Transverse colon (tissue), 4 donors: Measurements from ENCODE around the gene CEP135. TPM values are rescaled to one million over a fixed set of nuclear protein-coding genes. Genes with fewer than 3 reads are reported as not detected.

Experiments used
- DNase-seq: peaks from one replicate; pipeline ENCODE4 v3.0.0-alpha.2; 2019
- H3K27ac ChIP-seq, 4 donors: fragments of 200-600 bp; sonication (generic); 2 replicates each; pipeline ENCODE4 v1.5.1; 2016 to 2018; ENCODE audit warnings: inconsistent platforms in 4 of 4
- H3K27me3 ChIP-seq: fragments of 200-600 bp; sonication (generic); 2 replicates; pipeline ENCODE4 v1.5.1; 2017; ENCODE audit warnings: inconsistent platforms
- H3K36me3 ChIP-seq, 4 donors: fragments of 200-600 bp; sonication (generic); 2 replicates each; pipeline ENCODE4 v1.5.1; 2017 to 2019; ENCODE audit warnings: inconsistent platforms in 4 of 4
- H3K4me1 ChIP-seq, 4 donors: fragments of 200-600 bp; sonication (generic); 2 replicates each; pipeline ENCODE4 v1.5.1; 2017 to 2020; ENCODE audit warnings: inconsistent platforms in 4 of 4
- H3K4me3 ChIP-seq, 4 donors: fragments of 200-600 bp; sonication (generic); 1 replicate in 1 of 4; 2 replicates in 3 of 4; pipeline versions ENCODE4 v1.5.1 to v1.6.1; 2017 to 2019; ENCODE audit warnings: inconsistent platforms in 4 of 4
- H3K9me3 ChIP-seq, 2 donors: fragments of 200-600 bp; sonication (generic); 2 replicates each; pipeline ENCODE4 v1.5.1; 2017 to 2019; ENCODE audit warnings: inconsistent platforms in 2 of 2
- EP300 ChIP-seq: sonication (generic); formaldehyde crosslinking; IDR thresholded peaks from one replicate; pipeline ENCODE4 v1.6.1; 2017; ENCODE audit warnings: antibody characterized with exemption, low read depth
- POLR2A ChIP-seq: fragments of 450-650 bp; IDR thresholded peaks from one replicate; pipeline ENCODE4 v1.6.1; 2016; ENCODE audit warnings: antibody characterized with exemption, mild to moderate bottlenecking, moderate library complexity
- POLR2AphosphoS5 ChIP-seq, 3 donors: sonication (generic); formaldehyde crosslinking; IDR thresholded peaks; one replicate each; pipeline ENCODE4 v1.6.1; 2016; ENCODE audit warnings: antibody characterized with exemption in 3 of 3
- WGBS, 2 donors: methylation state at CpG; one replicate each; pipeline ENCODE4 v1.1.5; 2018; ENCODE audit warnings: low coverage in 1 of 2; 5-methylcytosine and 5-hydroxymethylcytosine counted together
- in situ Hi-C, 4 donors: fragments of 200-750 bp; cut with MboI; loops; one replicate each; pipeline versions ENCODE4 v1.15.0 to v1.15.1; 2017; ENCODE audit warnings: low sequenced_read_pairs in 3 of 4, low pct_ligation_motif_present in 1 of 4, low pct_unique_long_range_greater_than_20kb in 1 of 4
- intact Hi-C: fragments of 100-400 bp; cut with DNase I; formaldehyde crosslinking; loops from one replicate; pipeline ENCODE4 v1.15.1; 2023; ENCODE audit warnings: low total_unique reads
- total RNA-seq, 4 donors: library from RNA; depleted of rRNA; stranded (reverse); fragments of >200 nt; gene quantifications; one replicate each; pipeline ENCODE4 v1.1.0, GENCODE V29; 2016
- TF ChIP-seq, protein P1 (sequence below), 5 experiments: fragments of 200-600 bp in 3 of 5; fragments of 450-650 bp in 2 of 5; sonication (generic) in 3 of 5; IDR thresholded peaks; 1 replicate in 2 of 5; 2 replicates in 3 of 5; pipeline ENCODE4 v1.5.1; 2016 to 2017; ENCODE audit warnings: antibody characterized with exemption in 5 of 5, inconsistent platforms in 3 of 5, mild to moderate bottlenecking in 2 of 5, moderate library complexity in 1 of 5

CEP135 gene
- total RNA-seq, 4 donors from 2014 or later = 4.5 to 18.0 (median 9.9) TPM

DNA sequence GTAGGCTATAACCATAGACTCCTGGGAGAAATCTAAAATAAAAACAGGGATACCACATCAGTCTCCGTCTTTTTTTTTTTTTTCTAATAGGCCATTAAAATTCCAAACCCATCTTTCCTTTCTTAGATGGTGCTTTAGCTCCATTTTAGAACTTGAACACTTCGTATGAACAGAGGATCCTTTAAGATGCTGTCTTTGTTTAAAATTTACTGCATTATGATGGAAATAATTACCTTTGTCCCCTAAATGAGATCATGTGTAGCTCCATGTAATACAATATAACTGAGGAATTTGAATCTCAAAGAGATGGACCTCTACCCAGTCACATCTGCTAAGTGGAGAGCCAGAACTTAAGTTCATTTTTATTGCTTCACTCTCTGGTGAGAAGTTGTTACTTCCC is 47.9 kb downstream of the CEP135 start:
- H3K36me3 ChIP-seq = peaks cover 0 to 13% (median 6%) of the 10 kb centered on the region in 4 donors
- TF ChIP-seq EP300 = no peak
- TF ChIP-seq, protein P1, sequence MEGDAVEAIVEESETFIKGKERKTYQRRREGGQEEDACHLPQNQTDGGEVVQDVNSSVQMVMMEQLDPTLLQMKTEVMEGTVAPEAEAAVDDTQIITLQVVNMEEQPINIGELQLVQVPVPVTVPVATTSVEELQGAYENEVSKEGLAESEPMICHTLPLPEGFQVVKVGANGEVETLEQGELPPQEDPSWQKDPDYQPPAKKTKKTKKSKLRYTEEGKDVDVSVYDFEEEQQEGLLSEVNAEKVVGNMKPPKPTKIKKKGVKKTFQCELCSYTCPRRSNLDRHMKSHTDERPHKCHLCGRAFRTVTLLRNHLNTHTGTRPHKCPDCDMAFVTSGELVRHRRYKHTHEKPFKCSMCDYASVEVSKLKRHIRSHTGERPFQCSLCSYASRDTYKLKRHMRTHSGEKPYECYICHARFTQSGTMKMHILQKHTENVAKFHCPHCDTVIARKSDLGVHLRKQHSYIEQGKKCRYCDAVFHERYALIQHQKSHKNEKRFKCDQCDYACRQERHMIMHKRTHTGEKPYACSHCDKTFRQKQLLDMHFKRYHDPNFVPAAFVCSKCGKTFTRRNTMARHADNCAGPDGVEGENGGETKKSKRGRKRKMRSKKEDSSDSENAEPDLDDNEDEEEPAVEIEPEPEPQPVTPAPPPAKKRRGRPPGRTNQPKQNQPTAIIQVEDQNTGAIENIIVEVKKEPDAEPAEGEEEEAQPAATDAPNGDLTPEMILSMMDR (IDR thresholded peaks at IDR 0.05) = no peak
- TF ChIP-seq POLR2A = no peak
- no peak for TF ChIP-seq POLR2AphosphoS5 (IDR thresholded peaks at IDR 0.05)
- H3K27ac ChIP-seq = no peak overlapping the region
- intact Hi-C loops = no loop called here
- in situ Hi-C loops = no loop called here
- no peaks in the 10 kb centered on the region for H3K9me3 ChIP-seq
- no peaks in the 10 kb centered on the region for H3K27me3 ChIP-seq
- DNase-seq = no peak
- no peak overlapping the region for H3K4me3 ChIP-seq
- H3K4me1 ChIP-seq = no peaks in the 10 kb centered on the region
- whole genome bisulfite sequencing, 2 donors = 94 to 97% methylated on average over 2 of the region's 2 CpGs

DNA sequence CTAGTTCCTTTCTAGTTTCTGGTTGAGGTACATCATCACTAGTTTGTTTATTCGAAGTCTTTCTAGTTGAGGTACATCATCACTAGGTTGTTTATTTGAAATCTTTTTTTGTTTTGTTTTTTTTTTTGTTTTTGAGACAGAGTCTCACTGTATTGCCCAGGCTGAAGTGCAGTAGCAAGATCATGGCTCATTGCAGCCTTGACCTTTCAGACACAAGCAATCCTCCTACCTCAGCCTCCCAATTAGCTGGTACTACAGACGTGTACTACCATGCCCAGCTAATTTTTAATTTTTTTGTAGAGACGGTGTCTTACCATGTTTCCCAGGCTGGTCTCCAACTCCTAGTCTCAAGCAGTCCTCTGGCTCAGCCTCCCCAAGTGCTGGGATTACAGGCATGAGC is 54.9 kb downstream of the CEP135 start:
- Histone ChIP-seq H3K9me3 (no peaks in the 10 kb centered on the region), H3K27ac (no peak overlapping the region), H3K4me3 (no peak overlapping the region), H3K27me3 (no peaks in the 10 kb centered on the region), H3K4me1 (no peaks in the 10 kb centered on the region), H3K36me3 (peaks cover 0 to 13% (median 6%) of the 10 kb centered on the region in 4 donors)
- DNase-seq = no peak
- TF ChIP-seq, protein P1 (IDR thresholded peaks at IDR 0.05) = no peak
- TF ChIP-seq POLR2A (no peak), EP300 (no peak), POLR2AphosphoS5 (IDR thresholded peaks at IDR 0.05) (no peak)
- 98 to 100% methylated on average over 2 to 3 of the region's 3 CpGs for WGBS, 2 donors
- intact Hi-C loops = no loop called here
- in situ Hi-C loops = no loop called here

DNA sequence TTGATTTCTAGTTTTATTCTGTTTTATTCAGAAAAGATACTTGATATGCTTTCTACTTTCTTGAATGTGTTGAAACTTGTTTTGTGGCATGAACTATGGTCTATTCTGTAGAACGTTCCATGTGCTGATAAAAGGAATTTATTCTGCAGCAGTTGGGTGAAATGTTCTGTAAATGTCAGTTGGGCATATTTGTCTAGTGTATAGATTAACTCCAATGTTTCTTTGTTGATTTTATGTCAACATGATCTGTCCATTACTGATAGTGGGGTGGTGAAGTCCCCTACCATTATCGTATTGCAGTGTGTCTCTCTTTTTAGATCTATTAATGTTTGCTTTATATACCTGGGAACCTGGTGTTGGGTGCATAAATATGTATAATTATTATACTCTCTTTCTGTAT is 55.5 kb downstream of the CEP135 start:
- WGBS, 2 donors = 87 to 100% methylated on average over 2 of the region's 2 CpGs
- in situ Hi-C loops = no loop called here
- no peak for DNase-seq
- Histone ChIP-seq H3K4me3 (no peak overlapping the region), H3K27ac (no peak overlapping the region), H3K9me3 (no peaks in the 10 kb centered on the region), H3K36me3 (peaks cover 0 to 13% (median 6%) of the 10 kb centered on the region in 4 donors), H3K27me3 (no peaks in the 10 kb centered on the region), H3K4me1 (no peaks in the 10 kb centered on the region)
- intact Hi-C loops = no loop called here
- no peak for TF ChIP-seq POLR2A
- TF ChIP-seq POLR2AphosphoS5 (IDR thresholded peaks at IDR 0.05) = no peak
- no peak for TF ChIP-seq EP300
- TF ChIP-seq, protein P1 (IDR thresholded peaks at IDR 0.05) = no peak

DNA sequence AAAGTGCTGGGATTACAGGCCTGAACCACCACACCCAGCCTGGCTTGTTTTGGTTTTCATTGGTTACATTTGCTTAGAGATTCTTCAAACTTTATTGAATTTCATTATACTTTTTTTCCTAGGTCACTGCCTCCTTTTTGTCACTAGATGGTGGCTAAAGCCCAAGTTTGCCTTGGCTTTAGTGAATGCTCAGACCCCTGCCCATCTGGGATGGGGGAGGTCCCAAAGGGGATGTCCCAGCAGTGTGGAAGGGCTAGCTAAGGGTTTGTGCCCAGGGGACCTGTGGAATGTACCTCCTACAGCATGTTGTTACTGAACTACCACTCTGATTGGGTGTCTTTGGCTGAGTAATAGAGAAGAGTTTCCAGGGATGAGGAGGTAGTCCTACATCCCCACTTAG is 58.4 kb downstream of the CEP135 start:
- Histone ChIP-seq H3K4me3 (no peak overlapping the region), H3K27me3 (no peaks in the 10 kb centered on the region), H3K36me3 (peaks cover 0 to 6% (median 0%) of the 10 kb centered on the region in 4 donors), H3K27ac (no peak overlapping the region), H3K4me1 (no peaks in the 10 kb centered on the region), H3K9me3 (no peaks in the 10 kb centered on the region)
- intact Hi-C loops (no loop called here), in situ Hi-C loops (no loop called here)
- no peak for DNase-seq
- no peak for TF ChIP-seq POLR2A
- no peak for TF ChIP-seq POLR2AphosphoS5 (IDR thresholded peaks at IDR 0.05)
- TF ChIP-seq EP300 = no peak
- TF ChIP-seq, protein P1 (IDR thresholded peaks at IDR 0.05) = no peak
